GM18858 (cell line): ENCODE results near the gene EVI5L.
"Not testable (repeated sequence)": the region's sequence is repeated elsewhere in the genome, so short reads cannot be mapped to it uniquely, and the experiment has no call there.

Source experiments
- ATAC-seq: cut with Tn5 transposase; IDR thresholded peaks from one replicate; pipeline ENCODE4 v1.9.1; 2021; ENCODE audit not compliant: unreplicated experiment

EVI5L gene

DNA sequence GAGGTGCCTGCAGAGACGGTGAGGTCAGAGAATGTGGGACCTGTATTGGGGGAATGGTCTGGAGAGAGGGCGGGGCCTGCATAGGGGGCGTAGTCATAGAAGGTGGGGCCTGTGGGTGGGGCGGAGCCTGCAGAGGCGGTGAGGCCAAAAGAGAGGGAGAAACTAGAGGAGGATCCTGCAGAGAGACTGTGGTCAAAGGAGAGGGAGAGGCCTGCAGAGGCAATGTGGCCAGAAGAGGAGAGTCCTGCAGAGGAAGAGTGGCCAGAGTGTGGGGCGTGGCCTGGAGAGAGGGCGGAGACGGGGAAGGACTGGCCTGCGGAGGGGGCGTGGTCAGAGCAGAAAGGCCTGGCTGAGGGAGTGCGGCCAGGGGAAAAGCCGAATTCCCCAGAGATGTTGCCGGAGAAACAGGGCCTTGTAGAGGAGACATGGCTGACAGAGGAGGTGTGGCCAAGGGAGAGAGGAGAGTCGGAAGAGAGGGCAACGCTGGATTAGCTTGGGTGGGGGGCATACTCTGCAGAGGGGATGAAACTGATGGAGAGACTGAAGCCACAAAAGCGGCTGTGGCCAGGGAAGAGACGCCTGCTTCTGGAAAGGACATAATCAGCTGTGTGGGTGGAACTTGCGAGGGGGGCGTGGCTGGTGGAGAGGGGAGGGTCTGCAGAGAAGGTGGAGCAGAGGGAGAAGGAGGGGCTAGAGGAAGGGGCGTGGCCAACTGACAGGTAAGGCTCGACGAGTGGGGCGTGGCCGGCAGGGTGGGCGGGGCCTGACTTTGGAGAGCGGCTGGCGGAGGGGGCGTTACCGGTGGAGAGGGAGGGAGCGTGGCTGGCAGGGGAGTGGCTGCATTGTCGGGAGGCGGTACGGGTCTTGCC is 41.7 kb downstream of the EVI5L start:
- ATAC-seq = no peak

- no peak for ATAC-seq
Measured at GRCh38 chr19:7872306-7873204, 42.5 kb downstream of the EVI5L start.

- ATAC-seq = no peak
Measured at GRCh38 chr19:7873304-7874075, 43.5 kb downstream of the EVI5L start.

GRCh38 chr19:7874076-7874896 is 44.3 kb downstream of the EVI5L start, which contains the start of gene PRR36:
TSS of gene PRR36 (minus strand) at chr19:7874390. CDS start at chr19:7873689, 701 bp downstream.
- no peak for ATAC-seq

- ATAC-seq = no peak
Measured at GRCh38 chr19:7874897-7875273, 44.9 kb downstream of the EVI5L start.

DNA sequence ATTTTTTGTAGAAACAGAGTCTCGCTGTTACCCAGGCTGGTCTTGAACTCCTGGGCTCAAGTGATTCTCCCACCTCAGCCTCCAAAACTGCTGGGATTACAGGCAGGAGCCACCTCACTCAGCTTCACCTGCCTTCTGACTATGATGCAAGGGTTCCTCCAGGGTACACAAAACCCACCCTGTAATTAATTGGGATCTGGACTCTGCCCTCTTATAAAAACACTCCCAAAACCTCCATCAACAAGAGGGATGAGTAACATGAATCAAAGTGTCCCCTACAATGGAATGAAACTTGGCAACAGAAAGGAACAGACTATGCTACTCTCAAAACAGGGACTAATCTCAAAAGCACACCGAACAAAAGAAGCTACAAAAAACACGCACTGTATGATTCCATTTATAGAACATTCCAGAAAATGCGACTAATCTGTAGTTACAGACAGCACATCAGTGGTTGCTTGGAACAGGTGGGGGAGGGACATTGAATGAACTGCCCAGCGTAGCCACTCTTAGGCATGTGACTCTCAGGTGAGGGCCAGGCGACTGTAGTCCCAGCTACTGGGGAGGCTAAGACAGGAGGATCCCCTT is 47.3 kb downstream of the EVI5L start:
- ATAC-seq = no peak

DNA sequence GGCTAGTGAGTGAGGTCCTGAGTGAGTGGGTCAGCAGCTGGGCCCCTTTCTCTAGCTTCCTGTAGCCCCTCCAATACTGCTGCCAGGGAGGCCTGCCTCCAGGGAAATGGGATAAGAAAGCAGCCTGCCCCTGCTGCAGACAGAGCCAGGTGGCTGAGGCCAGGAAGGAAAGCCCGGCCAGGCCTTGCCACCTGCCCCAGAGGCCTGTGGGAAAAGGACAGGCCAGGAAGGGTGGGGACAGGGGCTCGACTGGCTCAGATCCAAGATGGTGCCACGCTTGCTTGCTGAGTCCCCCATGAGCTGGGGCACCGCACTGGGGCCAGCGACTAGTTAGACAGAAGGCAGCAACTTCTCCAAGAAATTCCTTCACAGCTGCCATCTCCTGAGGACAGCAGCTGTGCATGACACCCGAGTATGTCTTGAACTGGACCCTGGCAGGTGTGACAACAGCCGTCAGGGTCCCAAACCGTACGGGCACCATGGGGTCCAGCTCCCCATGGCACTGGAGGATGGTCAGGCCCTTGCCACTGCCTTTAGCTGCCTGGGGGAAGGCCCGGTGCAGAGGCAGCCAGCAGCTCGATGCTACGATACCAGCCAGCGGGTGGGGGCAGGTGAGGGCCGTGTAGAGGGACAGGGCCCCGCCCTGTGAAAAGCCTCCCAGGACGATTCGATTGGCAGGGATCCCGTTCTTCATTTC is 49.2 kb downstream of the EVI5L start:
- ATAC-seq = no peak

- ATAC-seq = no peak
Measured at GRCh38 chr19:7879836-7880235, 49.8 kb downstream of the EVI5L start.

- no peak for ATAC-seq
Measured at GRCh38 chr19:7881910-7882309, 51.9 kb downstream of the EVI5L start.

GRCh38 chr19:7883105-7883504 is 53.1 kb downstream of the EVI5L start:
- no peak for ATAC-seq

DNA sequence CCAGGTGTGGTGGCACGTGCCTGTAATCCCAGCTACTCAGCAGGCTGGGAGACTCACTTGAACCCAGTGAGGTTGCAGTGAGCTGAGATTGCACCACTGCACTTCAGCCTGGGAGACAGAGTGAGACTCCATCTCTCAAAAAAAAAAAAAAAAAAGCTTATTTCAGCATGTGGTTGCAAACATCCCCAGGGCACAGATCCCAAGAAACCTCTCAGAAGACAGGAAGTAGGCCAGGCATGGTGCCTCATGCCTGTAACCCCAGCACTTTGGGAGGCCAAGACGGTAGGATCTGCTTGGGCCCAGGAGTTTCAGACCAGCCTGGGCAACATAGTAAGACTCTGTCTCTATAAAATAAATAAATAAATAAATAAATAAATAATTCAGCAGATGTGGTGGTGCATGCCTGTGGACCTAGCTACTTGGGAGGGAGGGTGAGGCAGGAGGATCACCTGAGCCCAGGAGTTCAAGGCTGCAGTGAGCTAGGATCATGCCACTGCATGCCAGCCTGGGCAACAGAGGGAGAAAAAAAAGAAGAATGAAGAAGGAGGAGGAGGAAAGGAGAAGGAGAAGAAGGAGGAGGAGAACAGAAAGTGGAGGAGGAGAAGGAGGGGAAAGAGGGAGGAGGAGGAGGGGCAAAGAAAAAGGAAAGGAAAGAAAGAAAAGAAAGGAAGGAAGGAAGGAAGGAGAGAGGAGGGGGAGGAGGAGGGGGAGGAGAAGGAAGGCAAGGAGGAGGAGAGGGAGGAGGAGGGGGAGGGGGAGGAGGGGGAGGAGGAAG is 54.0 kb downstream of the EVI5L start:
- ATAC-seq = no peak

GRCh38 chr19:7885818-7886217 is 55.8 kb downstream of the EVI5L start:
- ATAC-seq = no peak

GRCh38 chr19:7887408-7888144 is 57.6 kb downstream of the EVI5L start:
- ATAC-seq = no peak

- no peak for ATAC-seq
Measured at GRCh38 chr19:7888145-7888825, 58.3 kb downstream of the EVI5L start, which contains the start of gene LRRC8E. TSS of gene LRRC8E (plus strand) at chr19:7888510. CDS start at chr19:7895604, 7,094 bp downstream.

- no peak for ATAC-seq
Measured at GRCh38 chr19:7888826-7889217, 58.8 kb downstream of the EVI5L start.

GRCh38 chr19:7893362-7894101 is 63.5 kb downstream of the EVI5L start:
- ATAC-seq = not testable (repeated sequence)
